NCI-H2196 (cell line): ENCODE data around the gene SMIM44.

Source experiments
- DNase-seq: peaks from one replicate; lab custom pipeline; 2025; ENCODE audit not compliant: unreplicated experiment; lab: John Stamatoyannopoulos, UW

The SMIM44 gene

GRCh38 chr19:3478409-3479176, 4.6 kb downstream of the SMIM44 start:
- no peak for DNase-seq

- no peak for DNase-seq
These were observed 5.3 kb downstream of the SMIM44 start for GRCh38 chr19:3477951-3478350.

DNA sequence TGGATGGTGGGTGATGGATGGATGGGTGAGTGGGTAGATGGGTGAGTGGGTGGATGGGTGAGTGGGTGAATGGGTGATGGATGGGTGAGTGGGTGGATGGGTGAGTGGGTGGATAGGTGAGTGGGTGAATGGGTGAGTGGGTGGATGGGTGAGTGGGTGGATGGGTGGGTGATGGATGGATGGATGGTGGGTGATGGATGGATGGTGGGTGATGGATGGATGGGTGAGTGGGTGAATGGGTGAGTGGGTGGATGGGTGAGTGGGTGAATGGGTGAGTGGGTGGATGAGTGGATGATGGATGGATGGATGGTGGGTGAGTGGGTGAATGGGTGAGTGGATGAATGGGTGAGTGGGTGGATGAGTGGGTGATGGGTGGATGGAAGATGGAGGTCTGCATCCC, 5.7 kb downstream of the SMIM44 start:
- DNase-seq = no peak

DNA sequence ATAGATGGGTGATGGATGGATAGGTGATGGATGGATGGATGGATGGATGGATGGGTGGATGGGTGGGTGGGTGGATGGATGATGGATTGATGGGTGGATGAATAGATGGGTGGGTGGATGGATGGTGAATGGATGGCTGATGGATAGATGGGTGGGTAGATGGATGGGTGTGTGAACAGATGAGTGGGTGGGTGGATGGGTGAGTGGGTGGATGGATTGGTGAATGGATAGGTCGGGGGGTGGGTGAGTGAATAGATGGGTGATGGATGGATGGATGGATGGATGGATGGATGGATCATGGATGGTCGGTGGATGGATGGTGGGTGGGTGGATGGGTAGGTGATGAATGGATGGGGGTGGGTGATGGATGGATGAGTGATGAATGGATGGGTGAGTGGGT, 6.4 kb downstream of the SMIM44 start:
- no peak for DNase-seq

DNA sequence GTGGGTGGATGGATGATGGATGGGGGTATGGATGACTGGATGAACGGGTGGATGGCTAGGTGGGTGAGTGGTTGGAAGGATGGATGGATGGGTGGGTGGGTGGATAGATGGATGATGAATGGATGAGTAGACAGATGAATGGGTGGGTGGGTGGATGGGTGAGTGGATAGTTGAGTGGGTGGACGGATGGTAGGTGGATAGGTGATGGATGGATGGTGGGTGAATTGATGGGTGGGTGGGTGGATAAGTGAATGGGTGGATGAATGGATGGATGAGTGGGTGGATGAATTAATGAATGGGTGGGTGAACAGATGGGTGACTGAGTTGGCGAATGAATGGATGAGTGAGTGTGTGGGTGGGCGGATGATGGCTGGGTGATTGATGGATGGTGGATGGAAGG, 7.8 kb downstream of the SMIM44 start:
- no peak for DNase-seq

GRCh38 chr19:3474614-3475013, 8.6 kb downstream of the SMIM44 start:
- DNase-seq = no peak

- DNase-seq = no peak
These were observed 9.2 kb downstream of the SMIM44 start for GRCh38 chr19:3474010-3474409.

DNA sequence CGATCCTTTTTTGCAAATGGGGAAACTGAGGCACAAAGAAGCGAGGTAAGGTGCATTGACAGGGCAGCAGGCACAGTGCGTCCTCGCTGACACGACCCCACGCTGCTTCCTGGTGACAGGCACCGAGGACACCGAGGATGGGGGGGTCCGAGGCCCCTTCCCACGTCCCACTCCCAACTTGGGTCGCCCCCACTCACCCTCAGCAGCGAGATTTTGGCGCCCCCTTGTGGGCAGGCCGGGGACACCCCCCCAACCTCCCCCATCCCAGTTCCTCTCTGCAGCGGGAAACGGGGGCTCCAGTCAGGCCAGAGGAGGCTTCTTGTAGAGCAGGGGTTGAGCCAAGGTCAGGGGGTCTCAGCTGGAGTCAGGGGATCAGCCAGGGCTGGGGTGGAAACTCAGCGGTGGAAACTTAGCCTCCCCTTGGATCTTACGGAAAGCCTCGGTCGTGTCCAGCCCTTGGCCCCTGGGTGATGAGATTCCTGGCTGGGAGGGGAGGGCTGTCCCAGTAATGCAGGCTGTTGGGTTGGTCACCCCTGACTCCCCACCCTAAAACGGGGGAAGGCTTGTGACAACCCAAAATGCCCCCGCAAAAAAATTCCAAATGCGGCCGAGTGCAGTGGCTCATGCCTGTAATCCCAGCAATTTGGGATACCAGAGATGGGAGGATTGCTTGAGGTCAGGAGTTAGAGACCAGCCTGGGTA, 11.1 kb downstream of the SMIM44 start:
- peak; percentile 22 for DNase-seq

GRCh38 chr19:3470500-3471128, 12.6 kb downstream of the SMIM44 start:
- DNase-seq = no peak

DNA sequence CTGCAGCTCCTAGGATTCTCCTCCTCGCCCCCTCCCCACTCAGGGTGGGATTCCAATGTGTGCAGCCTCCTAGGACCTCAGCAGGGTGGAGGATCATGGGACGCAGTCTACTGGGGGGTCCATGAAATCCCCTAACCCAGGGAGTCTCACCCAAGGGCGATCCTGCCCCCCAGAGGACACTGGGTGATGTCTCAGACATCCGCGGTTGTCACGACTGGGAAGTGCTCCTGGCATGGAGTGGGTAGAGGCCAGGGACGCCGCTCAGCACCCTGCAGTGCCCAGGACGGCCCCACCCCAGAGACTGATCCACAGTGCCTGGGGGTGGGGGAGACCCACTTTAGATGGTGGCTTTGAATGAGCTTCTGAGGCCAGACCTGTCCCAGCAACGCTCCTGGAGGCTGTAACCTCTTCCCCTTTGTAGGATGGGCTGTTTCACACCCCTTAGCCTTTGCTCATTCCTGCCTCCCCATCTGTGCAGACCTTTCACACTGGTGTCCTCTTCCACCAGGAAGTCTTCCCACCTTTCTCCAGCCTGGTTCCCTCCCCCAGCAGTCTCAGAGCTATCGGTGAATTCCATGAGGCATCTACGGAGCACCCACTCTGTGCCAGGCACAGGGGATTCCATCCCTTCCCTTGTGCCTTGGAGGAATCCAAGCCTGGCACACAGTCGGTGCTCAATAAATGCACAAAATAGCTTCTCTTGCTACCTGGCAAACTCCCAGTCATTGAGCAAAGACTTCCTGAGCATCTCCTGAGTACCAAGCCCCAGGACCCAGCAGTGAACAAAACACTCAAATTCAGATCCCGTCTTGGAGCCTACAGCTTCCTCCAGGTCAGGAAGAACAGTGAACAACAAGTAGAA, 13.4 kb downstream of the SMIM44 start:
- no peak for DNase-seq

GRCh38 chr19:3468211-3468610, 15.0 kb downstream of the SMIM44 start:
- DNase-seq = no peak

DNA sequence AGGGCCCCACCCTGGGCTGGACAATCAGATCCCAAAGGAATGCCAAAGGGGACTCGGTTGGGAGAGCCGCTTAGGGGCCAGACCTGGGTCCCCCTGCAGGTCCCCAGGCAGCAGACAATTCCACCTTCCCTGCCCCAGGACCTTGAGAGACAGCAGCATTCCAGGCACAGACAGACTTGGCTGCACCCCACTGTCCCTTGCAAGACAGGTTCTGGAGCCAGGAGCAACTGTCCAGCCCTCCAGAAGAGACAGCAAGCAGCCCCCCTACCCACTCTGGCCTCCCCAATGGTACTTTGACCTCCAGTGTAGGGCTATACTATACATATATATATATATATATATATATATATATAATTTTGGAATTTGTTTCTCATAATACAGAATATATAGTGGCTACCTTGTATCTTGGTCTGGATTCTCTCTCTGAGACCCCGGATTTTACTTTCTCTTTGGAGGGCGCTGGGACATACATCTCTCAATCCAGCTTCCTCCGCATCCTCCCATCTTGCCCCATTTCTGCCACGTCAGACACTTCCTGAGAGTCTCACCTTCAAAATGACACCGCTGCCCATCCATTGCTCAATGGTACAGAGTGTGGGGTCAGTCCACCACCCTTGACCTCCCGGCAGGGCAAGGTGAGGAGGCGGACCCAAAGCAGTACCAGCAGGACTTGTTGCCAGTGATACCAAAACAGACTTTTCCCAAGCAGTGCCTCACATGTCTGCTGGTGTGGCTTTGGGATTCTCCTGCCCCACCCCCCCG, 15.6 kb downstream of the SMIM44 start:
- no peak for DNase-seq

DNA sequence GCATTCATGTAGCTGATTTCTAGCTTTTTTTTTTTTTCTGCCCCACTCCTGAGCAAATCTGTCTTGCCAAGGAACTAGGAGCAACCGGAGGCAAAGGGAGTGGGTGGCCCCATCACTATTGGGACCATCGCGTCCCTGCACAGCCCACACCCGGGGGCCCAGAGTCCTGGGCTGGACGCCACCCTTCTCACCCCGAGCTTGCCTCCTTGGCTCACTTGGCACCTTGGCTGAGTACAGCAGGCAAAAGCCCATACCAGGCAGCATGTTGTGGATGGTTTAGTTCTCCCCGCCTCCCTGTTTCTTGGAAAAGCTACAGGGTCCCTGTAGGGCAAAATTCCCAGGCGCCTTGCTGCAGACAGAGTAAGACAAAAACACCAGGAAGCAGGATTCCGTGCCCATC, 16.6 kb downstream of the SMIM44 start:
- DNase-seq = no peak

DNA sequence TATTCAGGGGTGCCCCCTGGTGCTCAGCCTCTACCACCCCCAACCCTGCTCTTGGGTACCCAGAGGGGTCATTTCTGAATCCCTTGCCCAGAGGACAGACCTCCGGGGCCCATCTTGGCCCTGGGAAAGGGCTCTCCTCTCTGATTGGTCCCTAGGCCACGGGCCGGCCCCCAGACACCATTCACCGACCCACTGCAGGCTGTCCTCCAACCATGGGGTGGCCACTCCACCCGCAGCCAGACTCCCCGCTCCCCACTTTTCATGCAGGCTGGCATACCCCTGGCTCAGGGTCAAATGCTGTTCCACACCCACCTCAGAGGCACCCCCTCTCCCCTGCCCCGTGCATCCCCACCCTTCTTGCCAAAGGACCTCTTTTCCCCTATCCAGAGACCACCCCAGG, 17.7 kb downstream of the SMIM44 start:
- DNase-seq = no peak

DNA sequence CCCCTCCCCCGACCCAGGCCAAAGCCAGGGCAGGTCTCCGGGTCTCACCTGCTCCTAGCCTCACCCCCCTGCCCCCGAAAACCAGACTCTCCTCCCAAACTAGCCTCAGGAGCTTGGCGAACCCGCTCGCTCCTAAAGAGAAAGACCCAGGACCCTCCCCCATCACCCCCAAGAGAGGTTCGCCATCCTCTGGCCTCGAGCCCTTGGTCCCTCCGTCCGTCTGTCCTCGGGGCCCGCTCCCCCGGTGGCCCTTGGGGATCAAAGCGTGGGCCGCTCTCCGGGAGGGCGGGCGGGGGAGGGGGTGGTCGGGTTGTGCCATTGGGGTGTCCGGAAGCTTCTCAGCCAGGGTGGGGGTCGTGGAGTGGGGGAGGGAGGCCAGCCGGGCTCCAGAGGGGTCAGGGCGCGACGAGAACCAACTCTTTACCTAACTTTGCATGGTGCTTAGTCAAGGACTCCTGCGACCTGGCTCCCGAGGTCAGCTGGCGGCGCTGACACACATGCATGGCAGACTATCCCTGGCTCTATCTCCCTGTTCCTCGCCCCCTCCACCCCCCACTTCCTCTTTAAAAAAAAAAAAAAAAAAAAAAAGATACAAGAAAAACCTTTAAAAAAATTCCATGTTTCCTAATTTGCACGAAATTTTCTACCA, 18.5 kb downstream of the SMIM44 start:
- DNase-seq = no peak

GRCh38 chr19:3463714-3464586, 19.3 kb downstream of the SMIM44 start:
- DNase-seq = no peak

- DNase-seq = no peak
These were observed 20.1 kb downstream of the SMIM44 start for GRCh38 chr19:3462991-3463713.

GRCh38 chr19:3459965-3460582, 23.2 kb downstream of the SMIM44 start:
- no peak for DNase-seq
